Ishikawa (cell line): Measurements from ENCODE around the gene LATS2.

Experiments used
- CEBPB ChIP-seq: IDR thresholded peaks from 2 replicates; pipeline ENCODE4 v1.6.1; 2012
- CREB1 ChIP-seq: IDR thresholded peaks from 2 replicates; pipeline ENCODE4 v1.6.1; 2012; ENCODE audit warnings: low read depth
- EGR1 ChIP-seq: IDR thresholded peaks from 2 replicates; pipeline ENCODE4 v1.6.1; 2012
- FOXM1 ChIP-seq: IDR thresholded peaks from 2 replicates; pipeline ENCODE4 v1.6.1; 2012; ENCODE audit warnings: low read depth, borderline replicate concordance
- NFIC ChIP-seq: IDR thresholded peaks from 2 replicates; pipeline ENCODE4 v1.6.1; 2012
- TAF1 ChIP-seq: IDR thresholded peaks from 2 replicates; pipeline ENCODE4 v1.6.1; 2012; ENCODE audit warnings: low read depth, mild to moderate bottlenecking
- TCF12 ChIP-seq: IDR thresholded peaks from 2 replicates; pipeline ENCODE4 v1.6.1; 2012; ENCODE audit warnings: low read depth
- YY1 ChIP-seq: IDR thresholded peaks from 2 replicates; pipeline ENCODE4 v1.6.1; 2012; ENCODE audit warnings: low read depth
- TF ChIP-seq, protein P1 (sequence below): IDR thresholded peaks from 2 replicates; pipeline ENCODE4 v1.6.1; 2012; ENCODE audit warnings: low read depth, mild to moderate bottlenecking
- TF ChIP-seq, protein P2 (sequence below): IDR thresholded peaks from 2 replicates; pipeline ENCODE4 v1.6.1; 2012

DNA sequence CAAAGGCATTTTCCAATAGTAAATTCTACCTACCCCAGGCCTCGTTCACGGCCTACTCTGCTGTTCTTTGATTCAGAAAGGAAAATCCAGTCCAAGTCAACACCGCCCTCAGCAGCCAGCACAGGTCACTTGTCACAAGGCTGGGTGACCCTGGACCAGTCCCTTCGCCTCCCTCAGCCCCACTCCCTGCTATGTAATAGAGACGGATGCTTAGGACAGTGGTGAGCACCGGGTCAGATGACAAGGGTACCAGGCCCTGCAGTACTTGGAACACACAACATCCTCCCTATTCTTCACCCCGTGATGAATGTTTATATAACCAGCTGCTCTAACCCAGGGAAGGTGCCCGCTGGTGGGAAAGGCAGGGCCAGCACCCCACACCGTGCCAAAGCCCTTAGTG is 14.3 kb downstream of the LATS2 start:
- TF ChIP-seq CREB1 (no peak), TAF1 (no peak), TCF12 (no peak), CEBPB (no peak), YY1 (no peak), FOXM1 (no peak), EGR1 (no peak), NFIC (no peak)
- TF ChIP-seq, protein P1, sequence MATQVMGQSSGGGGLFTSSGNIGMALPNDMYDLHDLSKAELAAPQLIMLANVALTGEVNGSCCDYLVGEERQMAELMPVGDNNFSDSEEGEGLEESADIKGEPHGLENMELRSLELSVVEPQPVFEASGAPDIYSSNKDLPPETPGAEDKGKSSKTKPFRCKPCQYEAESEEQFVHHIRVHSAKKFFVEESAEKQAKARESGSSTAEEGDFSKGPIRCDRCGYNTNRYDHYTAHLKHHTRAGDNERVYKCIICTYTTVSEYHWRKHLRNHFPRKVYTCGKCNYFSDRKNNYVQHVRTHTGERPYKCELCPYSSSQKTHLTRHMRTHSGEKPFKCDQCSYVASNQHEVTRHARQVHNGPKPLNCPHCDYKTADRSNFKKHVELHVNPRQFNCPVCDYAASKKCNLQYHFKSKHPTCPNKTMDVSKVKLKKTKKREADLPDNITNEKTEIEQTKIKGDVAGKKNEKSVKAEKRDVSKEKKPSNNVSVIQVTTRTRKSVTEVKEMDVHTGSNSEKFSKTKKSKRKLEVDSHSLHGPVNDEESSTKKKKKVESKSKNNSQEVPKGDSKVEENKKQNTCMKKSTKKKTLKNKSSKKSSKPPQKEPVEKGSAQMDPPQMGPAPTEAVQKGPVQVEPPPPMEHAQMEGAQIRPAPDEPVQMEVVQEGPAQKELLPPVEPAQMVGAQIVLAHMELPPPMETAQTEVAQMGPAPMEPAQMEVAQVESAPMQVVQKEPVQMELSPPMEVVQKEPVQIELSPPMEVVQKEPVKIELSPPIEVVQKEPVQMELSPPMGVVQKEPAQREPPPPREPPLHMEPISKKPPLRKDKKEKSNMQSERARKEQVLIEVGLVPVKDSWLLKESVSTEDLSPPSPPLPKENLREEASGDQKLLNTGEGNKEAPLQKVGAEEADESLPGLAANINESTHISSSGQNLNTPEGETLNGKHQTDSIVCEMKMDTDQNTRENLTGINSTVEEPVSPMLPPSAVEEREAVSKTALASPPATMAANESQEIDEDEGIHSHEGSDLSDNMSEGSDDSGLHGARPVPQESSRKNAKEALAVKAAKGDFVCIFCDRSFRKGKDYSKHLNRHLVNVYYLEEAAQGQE = no peak
- TF ChIP-seq, protein P2, sequence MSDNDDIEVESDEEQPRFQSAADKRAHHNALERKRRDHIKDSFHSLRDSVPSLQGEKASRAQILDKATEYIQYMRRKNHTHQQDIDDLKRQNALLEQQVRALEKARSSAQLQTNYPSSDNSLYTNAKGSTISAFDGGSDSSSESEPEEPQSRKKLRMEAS = no peak
